CD14-positive monocyte (primary cell): ENCODE data around the gene CENPU. TPM values are rescaled to one million over a fixed set of nuclear protein-coding genes. Genes with fewer than 3 reads are reported as not detected.
A peak's percentile ranks its signal among the peaks of the same experiment; 100 is the strongest.

Experiments used
- DNase-seq, 3 donors: peaks; one replicate each; pipeline ENCODE4 v3.0.0-alpha.2; 2011 to 2022
- H2AFZ ChIP-seq: 2 replicates; pipeline ENCODE4 v1.6.0; 2012; ENCODE audit warnings: mild to moderate bottlenecking, low read depth, low read length, inconsistent platforms; ENCODE audit not compliant: insufficient read depth, poor library complexity, severe bottlenecking
- H3K27ac ChIP-seq, 2 donors: 1 replicate in 1 of 2; 2 replicates in 1 of 2; pipeline ENCODE4 v1.5.1; 2012 to 2013; ENCODE audit warnings: low read length in 2 of 2, control low read depth in 1 of 2, inconsistent platforms in 1 of 2, low read depth in 1 of 2, mild to moderate bottlenecking in 1 of 2
- H3K27me3 ChIP-seq, 2 donors: one replicate each; pipeline versions ENCODE4 v1.6.0 to v1.6.1; 2011 to 2013; ENCODE audit warnings: low read length in 2 of 2; ENCODE audit not compliant: control insufficient read depth in 2 of 2, insufficient read depth in 2 of 2
- H3K36me3 ChIP-seq, 2 donors: replicated peaks in 1 of 2; 1 replicate in 1 of 2; 2 replicates in 1 of 2; pipeline versions ENCODE4 v1.5.1 to v1.6.1; 2012 to 2013; ENCODE audit warnings: low read length in 2 of 2, control low read depth in 1 of 2, inconsistent platforms in 1 of 2, mild to moderate bottlenecking in 1 of 2; ENCODE audit not compliant: insufficient read depth in 2 of 2, control insufficient read depth in 1 of 2
- H3K4me1 ChIP-seq, 2 donors: 1 replicate in 1 of 2; 2 replicates in 1 of 2; pipeline versions ENCODE4 v1.5.1 to v1.6.1; 2012 to 2013; ENCODE audit warnings: low read length in 2 of 2, control low read depth in 1 of 2, inconsistent platforms in 1 of 2, mild to moderate bottlenecking in 1 of 2, moderate library complexity in 1 of 2; ENCODE audit not compliant: insufficient read depth in 2 of 2, control insufficient read depth in 1 of 2
- H3K4me2 ChIP-seq: replicated peaks from 2 replicates; pipeline ENCODE3; 2012; ENCODE audit warnings: low read length, moderate library complexity, mild to moderate bottlenecking; ENCODE audit not compliant: poor library complexity, severe bottlenecking; ENCODE audit errors: extremely low read depth
- H3K4me3 ChIP-seq, 3 experiments: fragments of 200-600 bp in 1 of 3; sonication (generic) in 1 of 3; replicated peaks in 1 of 3; 1 replicate in 2 of 3; 2 replicates in 1 of 3; pipeline ENCODE4 v1.5.1; 2011 to 2013; ENCODE audit warnings: low read length in 3 of 3, mild to moderate bottlenecking in 3 of 3, control low read depth in 2 of 3, low read depth in 2 of 3, inconsistent platforms in 1 of 3, moderate library complexity in 1 of 3
- H3K79me2 ChIP-seq: 2 replicates; pipeline ENCODE4 v1.6.0; 2012; ENCODE audit warnings: mild to moderate bottlenecking, control low read depth, inconsistent platforms, low read length, moderate library complexity; ENCODE audit not compliant: insufficient read depth
- H3K9ac ChIP-seq: 2 replicates; pipeline ENCODE4 v1.6.0; 2017; ENCODE audit warnings: low read length, mild to moderate bottlenecking; ENCODE audit not compliant: insufficient read depth, poor library complexity, severe bottlenecking
- H3K9me3 ChIP-seq, 2 donors: replicated peaks in 1 of 2; 1 replicate in 1 of 2; 2 replicates in 1 of 2; pipeline versions ENCODE4 v1.5.1 to v1.6.1; 2012 to 2013; ENCODE audit warnings: low read length in 2 of 2, control low read depth in 1 of 2; ENCODE audit not compliant: control insufficient read depth in 1 of 2, insufficient read depth in 1 of 2
- H4K20me1 ChIP-seq: 2 replicates; pipeline ENCODE4 v1.6.0; 2012; ENCODE audit warnings: mild to moderate bottlenecking, low read length, control low read depth, moderate library complexity; ENCODE audit not compliant: insufficient read depth
- H3K27ac Mint-ChIP-seq, 7 donors: one replicate each; pipeline ENCODE4 v1.8.0; 2020; ENCODE audit warnings: mild to moderate bottlenecking in 7 of 7, mixed read lengths in 7 of 7, moderate library complexity in 6 of 7, inconsistent platforms in 2 of 7
- H3K27me3 Mint-ChIP-seq, 3 donors: one replicate each; pipeline ENCODE4 v1.8.0; 2021 to 2022; ENCODE audit warnings: low read depth in 3 of 3, mild to moderate bottlenecking in 3 of 3, mixed read lengths in 3 of 3, moderate library complexity in 3 of 3, inconsistent platforms in 1 of 3
- H3K36me3 Mint-ChIP-seq, 2 donors: one replicate each; pipeline ENCODE4 v1.8.0; 2020; ENCODE audit warnings: mixed read lengths in 2 of 2, inconsistent platforms in 1 of 2, mild to moderate bottlenecking in 1 of 2
- H3K4me1 Mint-ChIP-seq: one replicate; pipeline ENCODE4 v1.8.0; 2020; ENCODE audit warnings: mild to moderate bottlenecking, mixed read lengths
- H3K4me3 Mint-ChIP-seq, 2 donors: one replicate each; pipeline ENCODE4 v1.8.0; 2020; ENCODE audit warnings: mild to moderate bottlenecking in 2 of 2, mixed read lengths in 2 of 2, moderate library complexity in 1 of 2
- H3K9me3 Mint-ChIP-seq, 7 donors: one replicate each; pipeline ENCODE4 v1.8.0; 2020 to 2022; ENCODE audit warnings: mixed read lengths in 7 of 7, mild to moderate bottlenecking in 6 of 7, moderate library complexity in 6 of 7, inconsistent platforms in 2 of 7
- WGBS: methylation state at CpG from one replicate; pipeline ENCODE4 v1.1.5; 2013; ENCODE audit warnings: missing lambda C conversion rate; ENCODE audit not compliant: insufficient coverage; 5-methylcytosine and 5-hydroxymethylcytosine counted together
- intact Hi-C, 2 donors: fragments of 100-400 bp; cut with micrococcal nuclease; formaldehyde crosslinking; loops; one replicate each; pipeline versions ENCODE4 v1.15.0 to v1.15.1; 2023
- polyA plus RNA-seq, 3 donors: library from polyadenylated mRNA; depleted of rRNA in 1 of 3; unstranded in 2 of 3; stranded (reverse) in 1 of 3; fragments of 300-500 nt in 2 of 3; fragments of >200 nt in 1 of 3; fragmentation: Illumina TruSeq in 2 of 3; gene quantifications; 1 replicate in 2 of 3; 2 replicates in 1 of 3; pipeline ENCODE4 v1.2.3, GENCODE V29; 2012 to 2021
- TF ChIP-seq, protein P1 (sequence below): fragments of 200-600 bp; IDR thresholded peaks from one replicate; pipeline ENCODE4 v1.8.0; 2022; ENCODE audit warnings: antibody characterized with exemption, mild to moderate bottlenecking

Gene CENPU
- polyA plus RNA-seq, 3 donors, result 1.2 to 1.6 (median 1.5) TPM

DNA sequence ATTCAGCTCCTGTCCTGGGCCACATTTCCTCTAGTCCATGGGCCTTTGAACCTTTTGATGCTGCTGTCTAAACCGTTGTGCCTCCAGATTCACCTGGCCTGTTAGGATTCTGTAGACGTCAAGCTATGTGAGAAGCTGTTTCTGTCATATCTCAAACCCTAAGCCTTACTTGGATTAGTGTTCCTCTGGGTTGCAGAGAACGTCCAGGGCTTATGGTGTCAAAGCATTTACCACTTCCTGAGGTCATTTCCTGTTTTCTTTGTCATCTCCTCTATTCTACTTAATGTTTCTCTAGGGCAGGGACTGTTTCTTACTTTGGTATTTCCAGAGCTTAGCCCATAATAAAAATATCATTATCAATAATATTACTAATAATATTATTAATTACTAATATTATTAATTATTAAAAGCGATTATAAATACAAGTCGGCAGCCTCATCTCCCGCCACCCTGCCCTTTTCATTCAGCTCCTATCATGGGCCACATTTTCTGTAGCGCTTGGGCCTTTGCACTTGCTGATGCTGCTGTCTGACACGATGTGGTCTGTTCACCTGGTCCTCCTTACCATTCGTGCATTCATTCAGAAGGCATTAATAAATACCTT, 65.3 kb downstream of the CENPU start:
- Mint-ChIP-seq H3K36me3 (peaks cover 47 to 61% of the 10 kb centered on the region in 2 donors), H3K4me1 (peaks cover 22% of the 10 kb centered on the region)
- H3K27ac ChIP-seq, result peak overlapping the region; percentile 59 to 89

DNA sequence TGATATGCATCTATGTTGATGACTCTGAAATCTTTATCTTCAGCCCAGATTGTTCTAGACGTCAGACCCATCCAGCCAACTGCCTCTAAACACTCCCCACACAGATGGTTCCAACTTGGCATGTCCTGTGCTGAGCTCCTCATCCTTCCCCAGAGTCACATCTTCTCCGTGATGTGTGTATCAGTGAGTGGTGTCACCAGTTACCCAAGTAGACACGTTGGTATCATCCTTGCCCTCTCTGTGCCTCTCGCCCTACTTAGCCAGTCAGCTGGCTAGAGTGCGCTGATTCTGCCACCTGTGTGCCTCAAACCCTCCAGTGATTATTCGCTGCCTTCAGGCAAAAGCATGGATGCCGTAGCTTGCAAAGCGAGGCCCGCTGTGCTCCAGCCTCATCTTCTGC, 65.8 kb downstream of the CENPU start:
- intact Hi-C loops, result no loop called here
- peak overlapping the region; percentile 5 to 93 (median 88) for H3K27ac Mint-ChIP-seq
- Histone ChIP-seq H3K4me3 (peak overlapping the region in 1 of 3 experiments; percentile 42), H3K4me2 (peak overlapping the region; percentile 46), H3K79me2 (no peaks in the 10 kb centered on the region), H3K9me3 (no peaks in the 10 kb centered on the region), H3K27ac (peak overlapping the region; percentile 59 to 89), H3K27me3 (no peaks in the 10 kb centered on the region), H2AFZ (peak overlapping the region; percentile 72), H3K9ac (peak overlapping the region; percentile 20), H3K36me3 (peaks cover 18 to 38% of the 10 kb centered on the region in 2 donors), H3K4me1 (peaks cover 30 to 33% of the 10 kb centered on the region in 2 donors), H4K20me1 (no peaks in the 10 kb centered on the region)
- H3K27me3 Mint-ChIP-seq, result no peaks in the 10 kb centered on the region
- 98% methylated on average over 7 of the region's 9 CpGs for WGBS
- peaks cover 22% of the 10 kb centered on the region for H3K4me1 Mint-ChIP-seq
- TF ChIP-seq, protein P1, sequence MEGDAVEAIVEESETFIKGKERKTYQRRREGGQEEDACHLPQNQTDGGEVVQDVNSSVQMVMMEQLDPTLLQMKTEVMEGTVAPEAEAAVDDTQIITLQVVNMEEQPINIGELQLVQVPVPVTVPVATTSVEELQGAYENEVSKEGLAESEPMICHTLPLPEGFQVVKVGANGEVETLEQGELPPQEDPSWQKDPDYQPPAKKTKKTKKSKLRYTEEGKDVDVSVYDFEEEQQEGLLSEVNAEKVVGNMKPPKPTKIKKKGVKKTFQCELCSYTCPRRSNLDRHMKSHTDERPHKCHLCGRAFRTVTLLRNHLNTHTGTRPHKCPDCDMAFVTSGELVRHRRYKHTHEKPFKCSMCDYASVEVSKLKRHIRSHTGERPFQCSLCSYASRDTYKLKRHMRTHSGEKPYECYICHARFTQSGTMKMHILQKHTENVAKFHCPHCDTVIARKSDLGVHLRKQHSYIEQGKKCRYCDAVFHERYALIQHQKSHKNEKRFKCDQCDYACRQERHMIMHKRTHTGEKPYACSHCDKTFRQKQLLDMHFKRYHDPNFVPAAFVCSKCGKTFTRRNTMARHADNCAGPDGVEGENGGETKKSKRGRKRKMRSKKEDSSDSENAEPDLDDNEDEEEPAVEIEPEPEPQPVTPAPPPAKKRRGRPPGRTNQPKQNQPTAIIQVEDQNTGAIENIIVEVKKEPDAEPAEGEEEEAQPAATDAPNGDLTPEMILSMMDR, result no peak
- peaks cover 43 to 56% of the 10 kb centered on the region in 2 donors for H3K36me3 Mint-ChIP-seq
- DNase-seq, result no peak
- H3K4me3 Mint-ChIP-seq, result no peak overlapping the region
- peaks cover 0 to 2% (median 0%) of the 10 kb centered on the region in 7 donors for H3K9me3 Mint-ChIP-seq

More for the DNA sequence above, 65.3 kb downstream of the CENPU start:
- H3K4me3 Mint-ChIP-seq, result no peak overlapping the region
- peak; percentile 49 to 72 (median 65) for DNase-seq
- intact Hi-C loops, result no loop called here
- no peaks in the 10 kb centered on the region for H3K79me2 ChIP-seq
- no peaks in the 10 kb centered on the region for H4K20me1 ChIP-seq
- peaks cover 18 to 39% of the 10 kb centered on the region in 2 donors for H3K36me3 ChIP-seq
- H3K27me3 ChIP-seq, result no peaks in the 10 kb centered on the region
- H3K27me3 Mint-ChIP-seq, result no peaks in the 10 kb centered on the region
- peak overlapping the region; percentile 5 to 93 (median 88) for H3K27ac Mint-ChIP-seq
- peaks cover 30 to 33% of the 10 kb centered on the region in 2 donors for H3K4me1 ChIP-seq
- peak overlapping the region; percentile 46 for H3K4me2 ChIP-seq
- peaks cover 0 to 2% (median 0%) of the 10 kb centered on the region in 7 donors for H3K9me3 Mint-ChIP-seq
- H3K9ac ChIP-seq, result peak overlapping the region; percentile 20
- 88% methylated on average over 5 of the region's 9 CpGs for WGBS
- H3K4me3 ChIP-seq, result peak overlapping the region in 1 of 3 experiments; percentile 42
- H2AFZ ChIP-seq, result peak overlapping the region; percentile 72
- TF ChIP-seq, protein P1, result no peak
- H3K9me3 ChIP-seq, result no peaks in the 10 kb centered on the region
